H1 (cell line): Measurements from ENCODE around the gene RIOK3. TPM values are rescaled to one million over a fixed set of nuclear protein-coding genes. Genes with fewer than 3 reads are reported as not detected.

ENCODE experiments used
- CTCF ChIA-PET: fragments of 300-600 bp; sonication (Branson Sonifier 250); formaldehyde crosslinking; loops from one replicate; lab custom pipeline; 2021; ENCODE audit not compliant: partially characterized antibody; lab: Charles Lee
- POLR2A ChIA-PET: fragments of 300-600 bp; sonication (Branson Sonifier 250); formaldehyde crosslinking; loops from one replicate; lab custom pipeline; 2021; ENCODE audit warnings: inconsistent platforms; ENCODE audit not compliant: partially characterized antibody; lab: Charles Lee
- DNase-seq, 2 experiments: peaks; one replicate each; pipeline versions ENCODE4 v3.0.0 to v3.0.0-alpha.2; 2010 to 2022; ENCODE audit warnings: low spot score in 2 of 2, low read depth in 1 of 2, mixed read lengths in 1 of 2
- FAIRE-seq: peaks from 2 replicates; lab custom pipeline; 2011; peaks lifted over from hg19 to GRCh38; lab: Jason Lieb, UNC
- H2AFZ ChIP-seq: 2 replicates; pipeline ENCODE4 v1.8.1; 2012; ENCODE audit warnings: low read length, inconsistent platforms
- H2AK5ac ChIP-seq: 2 replicates; pipeline ENCODE4 v1.6.1; 2013; ENCODE audit warnings: low read depth, low read length
- H2BK120ac ChIP-seq: replicated peaks from 2 replicates; pipeline ENCODE3; 2013; ENCODE audit warnings: low read depth, low read length, inconsistent platforms
- H2BK12ac ChIP-seq: 2 replicates; pipeline ENCODE4 v1.6.1; 2013; ENCODE audit warnings: low read depth, low read length
- H2BK15ac ChIP-seq: 2 replicates; pipeline ENCODE4 v1.6.1; 2013; ENCODE audit warnings: low read length
- H2BK20ac ChIP-seq: 2 replicates; pipeline ENCODE4 v1.6.1; 2013; ENCODE audit warnings: low read length
- H2BK5ac ChIP-seq: 2 replicates; pipeline ENCODE4 v1.6.1; 2013; ENCODE audit warnings: low read depth, low read length
- H3K14ac ChIP-seq: 2 replicates; pipeline ENCODE4 v1.6.1; 2013; ENCODE audit warnings: inconsistent platforms; ENCODE audit not compliant: insufficient read length
- H3K18ac ChIP-seq: 2 replicates; pipeline ENCODE4 v1.6.1; 2013; ENCODE audit warnings: low read length; ENCODE audit errors: extremely low read depth
- H3K23ac ChIP-seq: 2 replicates; pipeline ENCODE4 v1.6.1; 2013; ENCODE audit warnings: inconsistent platforms; ENCODE audit not compliant: insufficient read length
- H3K23me2 ChIP-seq: 2 replicates; pipeline ENCODE4 v1.6.1; 2013; ENCODE audit warnings: low read depth, low read length
- H3K27ac ChIP-seq: 2 replicates; pipeline ENCODE4 v1.6.1; 2011; ENCODE audit warnings: low read depth, low read length, inconsistent platforms
- H3K27me3 ChIP-seq, 4 experiments: replicated peaks in 1 of 4; 1 replicate in 1 of 4; 2 replicates in 3 of 4; pipeline versions ENCODE4 v1.6.1 to v1.8.1; 2011 to 2013; ENCODE audit warnings: low read length in 3 of 4, mild to moderate bottlenecking in 3 of 4, inconsistent platforms in 2 of 4, mixed read lengths in 2 of 4, moderate library complexity in 1 of 4; ENCODE audit not compliant: control insufficient read depth in 3 of 4, insufficient read depth in 3 of 4; ENCODE audit errors: extremely low read depth in 1 of 4
- H3K36me3 ChIP-seq, 4 experiments: 2 replicates each; pipeline versions ENCODE4 v1.6.1 to v1.8.1; 2011 to 2013; ENCODE audit warnings: mild to moderate bottlenecking in 4 of 4, low read length in 3 of 4, moderate library complexity in 2 of 4, control low read depth in 1 of 4, inconsistent platforms in 1 of 4; ENCODE audit not compliant: insufficient read depth in 4 of 4, control insufficient read depth in 2 of 4
- H3K4ac ChIP-seq: replicated peaks from 2 replicates; pipeline ENCODE3; 2013; ENCODE audit warnings: low read length, low read depth, mixed read lengths, inconsistent platforms; ENCODE audit not compliant: insufficient read length
- H3K4me1 ChIP-seq, 4 experiments: replicated peaks in 1 of 4; 1 replicate in 1 of 4; 2 replicates in 3 of 4; pipeline versions ENCODE4 v1.6.1 to v1.8.1; 2011 to 2013; ENCODE audit warnings: low read length in 3 of 4, inconsistent platforms in 2 of 4, mixed read lengths in 1 of 4; ENCODE audit not compliant: insufficient read depth in 4 of 4, control insufficient read depth in 3 of 4
- H3K4me2 ChIP-seq, 2 experiments: 2 replicates each; pipeline versions ENCODE4 v1.6.1 to v1.8.1; 2011 to 2013; ENCODE audit warnings: low read depth in 2 of 2, low read length in 2 of 2, control low read depth in 1 of 2, inconsistent platforms in 1 of 2, mild to moderate bottlenecking in 1 of 2; ENCODE audit not compliant: insufficient read depth in 1 of 2
- H3K4me3 ChIP-seq, 4 experiments: fragments of 200-600, 300-600 bp in 1 of 4; sonication (generic), shearing (Covaris generic), sonication (Bioruptor Twin) in 1 of 4; 2 replicates each; pipeline versions ENCODE4 v1.5.1 to v1.8.1; 2011 to 2016; ENCODE audit warnings: low read length in 4 of 4, low read depth in 3 of 4, control low read depth in 2 of 4, inconsistent platforms in 2 of 4, mild to moderate bottlenecking in 2 of 4, mixed read lengths in 1 of 4, moderate library complexity in 1 of 4; ENCODE audit not compliant: insufficient read depth in 2 of 4; ENCODE audit errors: extremely low read depth in 1 of 4
- H3K56ac ChIP-seq: replicated peaks from 2 replicates; pipeline ENCODE3; 2013; ENCODE audit warnings: low read depth, mild to moderate bottlenecking, mixed read lengths, low read length, inconsistent platforms; ENCODE audit not compliant: insufficient read length
- H3K79me1 ChIP-seq: 2 replicates; pipeline ENCODE4 v1.6.1; 2013; ENCODE audit warnings: low read depth, low read length, control low read depth
- H3K79me2 ChIP-seq, 2 experiments: 2 replicates each; pipeline versions ENCODE4 v1.6.1 to v1.8.1; 2012 to 2013; ENCODE audit warnings: low read length in 2 of 2, mild to moderate bottlenecking in 2 of 2, inconsistent platforms in 1 of 2; ENCODE audit not compliant: insufficient read depth in 2 of 2, control insufficient read depth in 1 of 2
- H3K9ac ChIP-seq, 4 experiments: replicated peaks in 1 of 4; 1 replicate in 1 of 4; 2 replicates in 3 of 4; pipeline versions ENCODE4 v1.6.1 to v1.8.1; 2011 to 2013; ENCODE audit warnings: low read depth in 3 of 4, low read length in 3 of 4, control low read depth in 2 of 4, mild to moderate bottlenecking in 2 of 4, moderate library complexity in 2 of 4, inconsistent platforms in 1 of 4; ENCODE audit errors: extremely low read depth in 1 of 4
- H3K9me3 ChIP-seq, 2 experiments: 2 replicates each; pipeline versions ENCODE4 v1.6.1 to v1.8.1; 2012 to 2013; ENCODE audit warnings: mild to moderate bottlenecking in 2 of 2, moderate library complexity in 2 of 2, control low read depth in 1 of 2, inconsistent platforms in 1 of 2, low read depth in 1 of 2, low read length in 1 of 2, mixed read lengths in 1 of 2; ENCODE audit not compliant: insufficient read depth in 2 of 2
- H4K20me1 ChIP-seq, 2 experiments: replicated peaks in 1 of 2; 2 replicates each; pipeline versions ENCODE3 to v1.8.1; 2011 to 2013; ENCODE audit warnings: inconsistent platforms in 2 of 2, low read length in 2 of 2, mild to moderate bottlenecking in 1 of 2; ENCODE audit not compliant: insufficient read depth in 2 of 2, control insufficient read depth in 1 of 2
- H4K5ac ChIP-seq: 2 replicates; pipeline ENCODE4 v1.6.1; 2013; ENCODE audit warnings: low read length, low read depth, mixed read lengths, inconsistent platforms; ENCODE audit not compliant: insufficient read length
- H4K8ac ChIP-seq: 2 replicates; pipeline ENCODE4 v1.8.0; 2013; ENCODE audit warnings: mild to moderate bottlenecking, moderate library complexity, low read length, inconsistent platforms; ENCODE audit not compliant: insufficient read depth; ENCODE audit errors: extremely low read depth
- H4K91ac ChIP-seq: replicated peaks from 2 replicates; pipeline ENCODE3; 2013; ENCODE audit warnings: low read length, mixed read lengths, inconsistent platforms; ENCODE audit not compliant: insufficient read length
- BCL11A ChIP-seq, 2 experiments: IDR thresholded peaks; one replicate each; pipeline ENCODE4 v1.6.1; 2011; ENCODE audit warnings: low read depth in 2 of 2, low read length in 2 of 2, mild to moderate bottlenecking in 2 of 2
- CBX8 ChIP-seq: fragments of 300-800, 300-1000 bp; sonication (generic); IDR thresholded peaks from 2 replicates; pipeline ENCODE4 v1.7.1; 2016; ENCODE audit warnings: low read depth, low read length, borderline replicate concordance
- EGR1 ChIP-seq: IDR thresholded peaks from 2 replicates; pipeline ENCODE4 v1.6.1; 2011; ENCODE audit warnings: low read depth, low read length, borderline replicate concordance
- EZH2 ChIP-seq: fragments of 200-600 bp; sonication (generic); IDR thresholded peaks from 2 replicates; pipeline ENCODE4 v1.7.1; 2012; ENCODE audit warnings: low read depth, mild to moderate bottlenecking, moderate library complexity, low read length, inconsistent platforms; ENCODE audit not compliant: severe bottlenecking
- HDAC2 ChIP-seq, 2 experiments: fragments of 300-600 bp in 1 of 2; sonication (generic) in 1 of 2; IDR thresholded peaks; 2 replicates each; pipeline ENCODE4 v1.6.1; 2011 to 2012; ENCODE audit warnings: low read depth in 2 of 2, low read length in 2 of 2, mild to moderate bottlenecking in 2 of 2, moderate library complexity in 2 of 2, borderline replicate concordance in 1 of 2, inconsistent platforms in 1 of 2
- JUND ChIP-seq: IDR thresholded peaks from 2 replicates; pipeline ENCODE4 v1.6.1; 2011; ENCODE audit warnings: mild to moderate bottlenecking, improper control_type of control experiment, low read length
- NANOG ChIP-seq: IDR thresholded peaks from 2 replicates; pipeline ENCODE4 v1.6.1; 2011; ENCODE audit warnings: low read length, low read depth, mild to moderate bottlenecking, inconsistent platforms; ENCODE audit not compliant: insufficient read depth, poor library complexity, severe bottlenecking
- POLR2A ChIP-seq, 2 experiments: IDR thresholded peaks; 1 replicate in 1 of 2; 2 replicates in 1 of 2; pipeline ENCODE4 v1.6.1; 2011; ENCODE audit warnings: low read depth in 2 of 2, low read length in 2 of 2, mild to moderate bottlenecking in 2 of 2; ENCODE audit errors: control extremely low read depth in 1 of 2
- POLR2AphosphoS5 ChIP-seq: IDR thresholded peaks from 2 replicates; pipeline ENCODE4 v1.6.1; 2011; ENCODE audit warnings: low read depth, low read length
- SP2 ChIP-seq: IDR thresholded peaks from 2 replicates; pipeline ENCODE4 v1.6.1; 2012; ENCODE audit warnings: mild to moderate bottlenecking, low read length, inconsistent platforms
- SUZ12 ChIP-seq: fragments of 200-600 bp; sonication (generic); IDR thresholded peaks from 2 replicates; pipeline ENCODE4 v1.6.1; 2012; ENCODE audit warnings: mild to moderate bottlenecking, inconsistent platforms, low read length, moderate library complexity, mixed read lengths
- WGBS, 2 experiments: shearing (Covaris generic) in 1 of 2; methylation state at CpG; one replicate each; pipeline versions ENCODE4 v1.1.6 to v1.1.7; 2013 to 2015; ENCODE audit warnings: low lambda C conversion rate in 2 of 2, mixed read lengths in 2 of 2, inconsistent platforms in 1 of 2, low coverage in 1 of 2, missing lambda C conversion rate in 1 of 2; ENCODE audit not compliant: insufficient replicate concordance in 2 of 2, insufficient coverage in 1 of 2, insufficient read length in 1 of 2; ENCODE audit errors: extremely low coverage in 1 of 2, missing lambda C conversion rate in 1 of 2; 5-methylcytosine and 5-hydroxymethylcytosine counted together
- polyA plus RNA-seq, 7 experiments: library from polyadenylated mRNA; depleted of rRNA in 3 of 7; stranded (reverse) in 5 of 7; unstranded in 2 of 7; fragments of >200 nt in 5 of 7; fragments of 200-250 nt in 2 of 7; gene quantifications; 1 replicate in 5 of 7; 2 replicates in 1 of 7; 4 replicates in 1 of 7; pipeline versions ENCODE4 v1.2.1 to v1.2.3, GENCODE V29; 2011 to 2013; ENCODE audit warnings: missing spikeins in 2 of 7, mixed read lengths in 2 of 7
- total RNA-seq: library from RNA; stranded (reverse); fragmentation: NEBNext Ultra II Directional; extraction: Animal tissue kit (Norgen Biotek cat#: 25700); gene quantifications from 2 replicates; pipeline ENCODE4 v1.2.1, GENCODE V29; 2021

The RIOK3 gene
- total and polyA plus RNA-seq, 2 of the 8 experiments (the other 6 are each of a cell fraction or from before 2014, with no cell fraction given): 7.5 to 24.3 TPM

GRCh38 chr18:23415515-23415914 is 37.6 kb upstream of the RIOK3 start:
- no peak overlapping the region for H3K56ac ChIP-seq
- POLR2A ChIA-PET: no interaction called here
- CTCF ChIA-PET: interaction anchor here (1.2 to 2.0 kb wide), 2 partner anchors 175 to 284 kb away, joined by 3 to 4 read pairs; no protein-coding TSS in a partner anchor
- H4K91ac ChIP-seq: no peak overlapping the region
- H2BK120ac ChIP-seq: no peak overlapping the region
- H3K4me3 ChIP-seq: no peak overlapping the region
- no peak overlapping the region for H2BK12ac ChIP-seq
- FAIRE-seq: no peak
- no peaks in the 10 kb centered on the region for H3K4me1 ChIP-seq
- H3K23me2 ChIP-seq: no peaks in the 10 kb centered on the region; the same call in 1 of the 2 replicates
- no peaks in the 10 kb centered on the region for H3K27me3 ChIP-seq
- no peak overlapping the region for H3K14ac ChIP-seq
- TF ChIP-seq JUND: no peak
- TF ChIP-seq BCL11A (IDR thresholded peaks at IDR 0.05; ENCODE audit: low read depth in 2 of 2, low read length in 2 of 2): no peak
- no peak for TF ChIP-seq EGR1
- TF ChIP-seq SP2: no peak
- no peak for TF ChIP-seq NANOG
- no peak for TF ChIP-seq HDAC2 (IDR thresholded peaks at IDR 0.05; ENCODE audit: borderline replicate concordance in 1 of 2, low read depth in 2 of 2, low read length in 2 of 2)
- TF ChIP-seq POLR2A (IDR thresholded peaks at IDR 0.05; ENCODE audit: control extremely low read depth in 1 of 2, low read depth in 2 of 2, low read length in 2 of 2): no peak
- TF ChIP-seq EZH2: no peak
- no peak for TF ChIP-seq SUZ12
- no peak for TF ChIP-seq CBX8
- TF ChIP-seq POLR2AphosphoS5: no peak
- TF ChIP-seq, all 59 proteins: peak for 0
- H3K36me3 ChIP-seq: no peaks in the 10 kb centered on the region
- H4K5ac ChIP-seq: no peak overlapping the region
- no peak overlapping the region for H2BK15ac ChIP-seq
- H2AFZ ChIP-seq: no peak overlapping the region
- H3K27ac ChIP-seq: no peak overlapping the region
- H3K9ac ChIP-seq: no peak overlapping the region
- H4K8ac ChIP-seq: no peak overlapping the region
- no peak overlapping the region for H3K4me2 ChIP-seq
- no peaks in the 10 kb centered on the region for H4K20me1 ChIP-seq
- H2BK20ac ChIP-seq: no peak overlapping the region
- H3K18ac ChIP-seq: no peak overlapping the region
- 92% methylated on average over 4 of the region's 4 CpGs; no CpG with 5 or more reads in 1 of the 2 experiments for WGBS, 2 experiments
- H3K4ac ChIP-seq: no peak overlapping the region
- H3K9me3 ChIP-seq: no peaks in the 10 kb centered on the region
- no peak overlapping the region for H2BK5ac ChIP-seq
- DNase-seq: no peak
- no peaks in the 10 kb centered on the region for H3K79me2 ChIP-seq
- no peak overlapping the region for H3K23ac ChIP-seq
- no peaks in the 10 kb centered on the region for H3K79me1 ChIP-seq
- no peak overlapping the region for H2AK5ac ChIP-seq
